ENCODE results near the gene ATP8A2.

DNA sequence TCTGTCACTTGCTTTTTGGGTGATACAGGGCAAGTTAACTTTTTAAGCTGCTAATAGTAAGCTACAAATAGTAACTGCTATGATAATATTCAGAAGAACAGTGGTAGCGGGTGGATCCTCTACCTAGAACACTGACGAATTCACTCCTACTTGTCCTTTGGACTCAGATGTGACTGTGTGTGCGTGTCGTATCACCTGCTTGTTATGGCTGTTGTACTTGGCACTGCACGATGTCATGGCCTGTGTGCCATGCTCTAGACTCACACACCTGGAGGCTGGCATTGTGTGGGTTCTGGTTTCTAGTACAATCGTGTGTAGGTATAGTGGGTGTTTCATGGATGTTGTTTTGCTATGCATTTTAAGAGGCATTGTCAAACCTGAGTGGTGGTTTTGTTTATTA, 130.8 kb downstream of the ATP8A2 start:
- TF ChIP-seq, protein P1, sequence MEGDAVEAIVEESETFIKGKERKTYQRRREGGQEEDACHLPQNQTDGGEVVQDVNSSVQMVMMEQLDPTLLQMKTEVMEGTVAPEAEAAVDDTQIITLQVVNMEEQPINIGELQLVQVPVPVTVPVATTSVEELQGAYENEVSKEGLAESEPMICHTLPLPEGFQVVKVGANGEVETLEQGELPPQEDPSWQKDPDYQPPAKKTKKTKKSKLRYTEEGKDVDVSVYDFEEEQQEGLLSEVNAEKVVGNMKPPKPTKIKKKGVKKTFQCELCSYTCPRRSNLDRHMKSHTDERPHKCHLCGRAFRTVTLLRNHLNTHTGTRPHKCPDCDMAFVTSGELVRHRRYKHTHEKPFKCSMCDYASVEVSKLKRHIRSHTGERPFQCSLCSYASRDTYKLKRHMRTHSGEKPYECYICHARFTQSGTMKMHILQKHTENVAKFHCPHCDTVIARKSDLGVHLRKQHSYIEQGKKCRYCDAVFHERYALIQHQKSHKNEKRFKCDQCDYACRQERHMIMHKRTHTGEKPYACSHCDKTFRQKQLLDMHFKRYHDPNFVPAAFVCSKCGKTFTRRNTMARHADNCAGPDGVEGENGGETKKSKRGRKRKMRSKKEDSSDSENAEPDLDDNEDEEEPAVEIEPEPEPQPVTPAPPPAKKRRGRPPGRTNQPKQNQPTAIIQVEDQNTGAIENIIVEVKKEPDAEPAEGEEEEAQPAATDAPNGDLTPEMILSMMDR (IDR thresholded peaks at IDR 0.05; ENCODE audit: low read depth, low read length, missing input control) = no peak
- TF ChIP-seq ATF3 (IDR thresholded peaks at IDR 0.05) (no peak), EGR1 (IDR thresholded peaks at IDR 0.05; ENCODE audit: low read depth in 2 of 2) (no peak), SP1 (IDR thresholded peaks at IDR 0.05) (no peak), TAF1 (conservative IDR thresholded peaks at IDR 0.05) (no peak), REST (IDR thresholded peaks at IDR 0.05) (no peak), JUND (IDR thresholded peaks at IDR 0.05) (no peak), YY1 (IDR thresholded peaks at IDR 0.05) (no peak), GABPA (IDR thresholded peaks at IDR 0.05 in 1 of 2, conservative IDR thresholded peaks at IDR 0.05 in 1 of 2) (no peak), HNF4A (conservative IDR thresholded peaks at IDR 0.05) (no peak)
- TF ChIP-seq, protein P2, sequence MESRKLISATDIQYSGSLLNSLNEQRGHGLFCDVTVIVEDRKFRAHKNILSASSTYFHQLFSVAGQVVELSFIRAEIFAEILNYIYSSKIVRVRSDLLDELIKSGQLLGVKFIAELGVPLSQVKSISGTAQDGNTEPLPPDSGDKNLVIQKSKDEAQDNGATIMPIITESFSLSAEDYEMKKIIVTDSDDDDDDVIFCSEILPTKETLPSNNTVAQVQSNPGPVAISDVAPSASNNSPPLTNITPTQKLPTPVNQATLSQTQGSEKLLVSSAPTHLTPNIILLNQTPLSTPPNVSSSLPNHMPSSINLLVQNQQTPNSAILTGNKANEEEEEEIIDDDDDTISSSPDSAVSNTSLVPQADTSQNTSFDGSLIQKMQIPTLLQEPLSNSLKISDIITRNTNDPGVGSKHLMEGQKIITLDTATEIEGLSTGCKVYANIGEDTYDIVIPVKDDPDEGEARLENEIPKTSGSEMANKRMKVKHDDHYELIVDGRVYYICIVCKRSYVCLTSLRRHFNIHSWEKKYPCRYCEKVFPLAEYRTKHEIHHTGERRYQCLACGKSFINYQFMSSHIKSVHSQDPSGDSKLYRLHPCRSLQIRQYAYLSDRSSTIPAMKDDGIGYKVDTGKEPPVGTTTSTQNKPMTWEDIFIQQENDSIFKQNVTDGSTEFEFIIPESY (IDR thresholded peaks at IDR 0.05) = no peak
- TF ChIP-seq, protein P3, sequence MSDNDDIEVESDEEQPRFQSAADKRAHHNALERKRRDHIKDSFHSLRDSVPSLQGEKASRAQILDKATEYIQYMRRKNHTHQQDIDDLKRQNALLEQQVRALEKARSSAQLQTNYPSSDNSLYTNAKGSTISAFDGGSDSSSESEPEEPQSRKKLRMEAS (IDR thresholded peaks at IDR 0.05) = no peak

Data from liver (tissue), 3 donors.